ENCODE data around the gene PRKG1.

DNA sequence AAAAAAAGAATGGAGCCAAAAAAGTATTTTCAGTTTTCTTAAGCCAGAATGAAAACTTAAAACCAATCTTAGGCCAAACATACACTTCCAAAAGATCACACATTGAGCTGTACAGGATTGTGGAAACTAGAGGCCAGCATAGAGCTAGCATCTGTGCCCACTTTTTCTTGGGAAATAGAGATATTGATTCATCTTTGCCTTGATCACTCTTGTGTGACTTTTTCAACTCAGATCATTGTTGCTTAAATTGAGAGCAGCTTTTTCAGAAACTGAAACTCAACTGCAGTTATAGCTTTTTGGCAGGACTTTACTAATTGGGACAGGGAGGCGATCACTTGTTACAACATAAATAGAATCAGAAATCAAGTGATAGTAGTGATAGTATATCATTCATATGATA lies 132.2 kb downstream of the PRKG1 start:
- TF ChIP-seq, protein P1, sequence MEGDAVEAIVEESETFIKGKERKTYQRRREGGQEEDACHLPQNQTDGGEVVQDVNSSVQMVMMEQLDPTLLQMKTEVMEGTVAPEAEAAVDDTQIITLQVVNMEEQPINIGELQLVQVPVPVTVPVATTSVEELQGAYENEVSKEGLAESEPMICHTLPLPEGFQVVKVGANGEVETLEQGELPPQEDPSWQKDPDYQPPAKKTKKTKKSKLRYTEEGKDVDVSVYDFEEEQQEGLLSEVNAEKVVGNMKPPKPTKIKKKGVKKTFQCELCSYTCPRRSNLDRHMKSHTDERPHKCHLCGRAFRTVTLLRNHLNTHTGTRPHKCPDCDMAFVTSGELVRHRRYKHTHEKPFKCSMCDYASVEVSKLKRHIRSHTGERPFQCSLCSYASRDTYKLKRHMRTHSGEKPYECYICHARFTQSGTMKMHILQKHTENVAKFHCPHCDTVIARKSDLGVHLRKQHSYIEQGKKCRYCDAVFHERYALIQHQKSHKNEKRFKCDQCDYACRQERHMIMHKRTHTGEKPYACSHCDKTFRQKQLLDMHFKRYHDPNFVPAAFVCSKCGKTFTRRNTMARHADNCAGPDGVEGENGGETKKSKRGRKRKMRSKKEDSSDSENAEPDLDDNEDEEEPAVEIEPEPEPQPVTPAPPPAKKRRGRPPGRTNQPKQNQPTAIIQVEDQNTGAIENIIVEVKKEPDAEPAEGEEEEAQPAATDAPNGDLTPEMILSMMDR (IDR thresholded peaks at IDR 0.05) = no peak
- no peak for TF ChIP-seq POLR2A (IDR thresholded peaks at IDR 0.05)
- TF ChIP-seq POLR2AphosphoS5 (IDR thresholded peaks at IDR 0.05) = no peak
- TF ChIP-seq EP300 (IDR thresholded peaks at IDR 0.05) = no peak
